Sigmoid colon (tissue), 3 donors: ENCODE data around the gene TLR9.

Source experiments
- CTCF ChIP-seq, 4 experiments: fragments of 450-650 bp in 3 of 4; fragments of 200-600 bp in 1 of 4; IDR thresholded peaks; one replicate each; pipeline ENCODE4 v1.5.1; 2016 to 2019; ENCODE audit warnings: antibody characterized with exemption in 4 of 4, mild to moderate bottlenecking in 3 of 4, moderate library complexity in 2 of 4
- POLR2A ChIP-seq, 2 donors: fragments of 450-650 bp; IDR thresholded peaks; one replicate each; pipeline ENCODE4 v1.6.1; 2016; ENCODE audit warnings: antibody characterized with exemption in 2 of 2, mild to moderate bottlenecking in 2 of 2, moderate library complexity in 2 of 2

GRCh38 chr3:52256622-52257021 lies 31.2 kb upstream of the TLR9 start:
- TF ChIP-seq CTCF (IDR thresholded peaks at IDR 0.05) (no peak), POLR2A (IDR thresholded peaks at IDR 0.05) (no peak)
